Glomerular visceral epithelial cell (primary cell): ENCODE measurements around the gene ZFPL1.
A peak's percentile ranks its signal among the peaks of the same experiment; 100 is the strongest.
"Not testable (repeated sequence)": the region's sequence is repeated elsewhere in the genome, so short reads cannot be mapped to it uniquely, and the experiment has no call there.

ENCODE experiments used
- DNase-seq: peaks from one replicate; pipeline ENCODE4 v3.0.0-alpha.2; 2016; ENCODE audit errors: extremely low spot score

Gene ZFPL1

DNA sequence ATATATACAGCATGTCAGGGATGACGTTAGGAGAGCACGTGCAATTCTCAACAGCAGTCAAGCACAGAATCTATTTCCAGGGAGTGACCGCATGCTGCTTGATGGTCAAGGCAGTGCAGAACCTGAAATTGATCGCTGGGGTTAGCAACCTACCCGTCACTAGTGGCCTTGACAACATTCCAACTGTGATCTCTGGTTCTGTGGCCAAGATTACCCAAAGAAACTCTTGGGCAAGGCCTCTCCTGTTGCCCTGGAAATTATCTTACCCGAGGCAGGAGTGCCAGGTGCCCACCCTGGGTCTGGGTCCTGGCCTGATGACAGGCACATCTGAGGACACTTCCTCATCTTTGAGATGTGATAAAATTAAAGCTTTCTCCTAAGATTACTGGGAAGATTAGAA, 29.8 kb downstream of the ZFPL1 start:
- no peak for DNase-seq

- no peak for DNase-seq
These were observed 30.6 kb downstream of the ZFPL1 start for GRCh38 chr11:65114538-65115171.

- no peak for DNase-seq
These were observed 31.5 kb downstream of the ZFPL1 start for GRCh38 chr11:65115361-65116082.

DNA sequence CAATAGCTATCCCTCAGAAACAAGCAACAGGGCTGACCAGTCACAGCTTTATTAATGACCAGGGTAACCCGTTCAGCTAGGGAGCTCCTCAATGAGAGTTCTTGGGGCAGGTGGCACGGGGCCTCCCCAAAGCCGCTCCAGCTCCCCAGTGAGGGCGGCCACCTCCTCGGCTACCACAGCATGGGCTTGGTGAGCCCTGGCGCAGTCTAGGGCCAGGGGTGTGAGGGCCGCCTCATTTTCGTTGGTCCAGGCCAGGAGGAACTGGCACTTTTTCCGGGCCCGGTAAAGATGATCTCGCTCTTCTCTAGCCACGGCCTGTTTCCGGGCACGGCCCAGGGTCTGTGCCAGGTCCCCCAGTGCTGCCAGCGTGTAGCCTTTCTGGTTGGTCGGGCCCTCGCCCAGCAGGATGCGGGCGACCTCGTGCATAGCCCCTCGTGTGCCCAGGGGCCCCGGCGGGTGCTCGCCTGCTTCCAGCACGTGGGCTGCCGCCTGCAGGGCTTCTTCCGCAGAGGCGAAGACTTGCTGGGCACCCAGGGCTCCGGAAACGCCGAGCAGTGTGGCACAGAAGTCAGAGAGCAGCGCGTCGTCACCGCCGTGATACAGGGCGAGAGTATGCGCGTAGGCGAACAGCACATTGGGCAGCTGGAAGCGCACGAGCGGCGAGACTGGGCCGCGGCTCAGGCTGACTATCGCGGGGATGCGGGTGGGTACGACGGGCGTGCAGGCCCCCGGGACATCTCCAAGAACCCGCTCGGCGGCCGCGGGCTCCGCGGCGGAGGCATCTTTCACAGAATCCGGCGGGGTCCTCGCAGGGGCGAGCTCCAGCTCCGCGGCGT, 32.6 kb downstream of the ZFPL1 start:
- no peak for DNase-seq

- peak; percentile 99 for DNase-seq
These were observed 33.4 kb downstream of the ZFPL1 start, which contains the start of gene ZNHIT2 for GRCh38 chr11:65117206-65118096. Gene ZNHIT2 (minus strand): TSS chr11:65117701. CDS start chr11:65117653, 48 bp downstream.

- DNase-seq = no peak
These were observed 34.2 kb downstream of the ZFPL1 start for GRCh38 chr11:65118097-65118837.

DNA sequence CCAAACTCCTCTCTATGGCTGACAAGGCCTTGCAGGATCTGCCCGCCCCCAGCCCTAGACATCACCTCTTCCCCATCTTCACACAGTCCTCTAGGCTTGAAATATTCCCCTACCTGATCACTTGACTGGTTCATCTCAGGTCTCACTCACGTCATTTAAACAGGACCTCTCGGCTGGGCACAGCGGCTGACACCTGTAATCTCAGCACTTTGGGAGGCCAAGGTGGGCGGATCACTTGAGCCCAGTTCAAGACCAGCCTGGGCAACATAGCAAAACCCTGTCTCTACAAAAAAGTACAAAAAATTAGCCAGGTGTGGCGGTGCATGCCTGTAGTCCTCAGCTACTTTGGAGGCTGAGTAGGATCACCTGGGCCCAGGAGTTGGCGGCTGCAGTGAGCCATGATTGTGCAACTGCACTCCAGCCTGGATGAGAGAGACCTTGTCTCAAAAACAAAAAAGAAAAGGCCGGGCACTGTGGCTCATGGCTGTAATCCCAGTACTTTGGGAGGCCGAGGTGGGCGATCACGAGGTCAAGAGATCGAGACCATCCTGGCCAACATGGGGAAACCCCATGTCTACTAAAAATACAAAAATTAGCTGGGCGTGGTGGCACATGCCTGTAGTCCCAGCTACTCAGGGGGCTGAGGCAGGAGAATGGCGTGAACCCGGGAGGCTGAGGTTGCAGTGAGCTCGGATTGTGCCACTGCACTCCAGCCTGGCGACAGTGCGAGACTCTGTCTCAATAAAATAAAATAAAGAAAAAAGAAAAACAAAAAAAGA, 35.1 kb downstream of the ZFPL1 start:
- not testable (repeated sequence) for DNase-seq

GRCh38 chr11:65119670-65119995, 35.6 kb downstream of the ZFPL1 start:
- DNase-seq = no peak

DNA sequence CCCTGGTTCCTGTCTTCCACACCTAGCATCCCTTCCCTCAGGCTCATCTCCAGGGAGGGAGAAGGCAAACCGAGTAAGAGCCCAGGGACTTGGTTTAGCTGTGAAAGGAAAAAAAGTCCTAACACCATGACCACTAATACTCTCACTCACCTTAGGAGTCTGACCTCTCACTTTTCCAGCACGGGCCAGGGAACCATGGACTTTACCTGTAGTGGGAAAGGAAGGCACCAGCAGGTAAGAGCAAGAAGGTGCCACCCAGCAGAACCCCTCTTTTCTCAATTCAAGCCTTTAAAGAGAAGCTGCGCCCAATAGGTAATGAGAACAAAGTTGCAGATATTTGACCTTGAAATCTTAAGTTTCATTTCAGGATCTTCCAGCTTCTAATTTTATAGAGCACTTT, 36.8 kb downstream of the ZFPL1 start:
- DNase-seq = no peak

DNA sequence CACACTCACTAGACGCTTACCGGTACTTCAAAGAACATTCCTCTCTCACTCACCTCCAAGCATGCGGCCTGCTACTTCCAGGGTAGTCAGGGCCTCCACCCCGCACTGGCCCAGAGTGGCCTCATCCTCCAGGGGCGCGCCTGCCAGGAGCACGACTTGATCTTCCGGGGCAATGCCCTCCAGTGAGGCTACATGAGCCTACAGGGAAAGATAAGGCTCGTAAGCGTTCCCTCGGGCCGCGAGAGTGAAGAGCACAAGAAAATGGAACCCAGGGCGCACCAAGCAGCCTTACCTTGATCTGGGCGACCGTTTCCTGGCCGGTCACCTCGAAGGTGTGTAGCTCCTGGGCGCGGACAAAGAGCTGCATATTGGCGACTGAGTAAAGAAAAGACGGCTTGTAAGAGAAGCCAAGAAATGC, 37.4 kb downstream of the ZFPL1 start:
- no peak for DNase-seq

GRCh38 chr11:65121865-65122696, 38.1 kb downstream of the ZFPL1 start, which contains the start of the genes FAU and MRPL49:
Gene FAU (minus strand): TSS chr11:65122134. CDS start chr11:65121813, 321 bp downstream.
Gene MRPL49 (plus strand): TSS chr11:65122321. CDS start chr11:65122347, 26 bp downstream.
- DNase-seq = peak; percentile 96

- no peak for DNase-seq
These were observed 40.6 kb downstream of the ZFPL1 start for GRCh38 chr11:65124480-65125196.

DNA sequence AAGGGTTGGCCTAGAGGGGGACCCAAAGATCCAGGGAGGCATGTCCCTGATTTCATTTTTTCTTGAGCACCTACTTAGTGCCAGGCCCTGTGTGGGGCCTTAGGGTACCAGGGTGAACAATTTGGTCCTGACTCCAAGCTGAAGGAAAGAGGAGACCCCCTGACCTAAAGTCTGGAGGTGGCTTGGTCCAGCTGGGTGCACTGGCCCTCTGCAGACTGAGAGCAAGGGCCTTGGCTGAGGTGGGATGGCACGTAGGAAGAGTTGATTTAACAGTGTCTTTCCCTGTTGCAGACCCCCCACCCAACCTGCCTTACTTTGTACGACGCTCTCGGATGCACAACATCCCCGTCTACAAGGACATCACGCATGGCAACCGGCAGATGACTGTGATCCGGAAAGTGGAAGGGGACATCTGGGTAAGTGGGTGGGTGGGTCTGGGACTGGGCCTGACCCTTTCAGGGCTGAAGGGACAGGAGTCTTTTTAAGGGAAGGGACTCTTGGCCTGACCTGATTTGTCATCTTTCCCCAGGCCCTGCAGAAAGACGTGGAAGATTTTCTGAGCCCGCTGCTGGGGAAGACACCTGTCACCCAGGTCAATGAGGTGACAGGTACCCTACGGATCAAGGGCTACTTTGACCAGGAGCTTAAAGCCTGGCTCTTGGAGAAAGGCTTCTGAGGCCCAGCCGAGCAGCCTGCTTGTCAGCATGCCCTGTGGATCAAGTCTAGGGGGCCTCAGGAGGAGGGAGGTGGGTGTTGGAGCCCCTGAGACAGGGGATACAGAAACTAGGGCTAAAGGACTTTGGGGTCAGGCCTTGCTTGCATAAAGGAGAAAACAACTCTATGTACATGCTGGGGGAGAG, 41.4 kb downstream of the ZFPL1 start:
- DNase-seq = no peak

DNA sequence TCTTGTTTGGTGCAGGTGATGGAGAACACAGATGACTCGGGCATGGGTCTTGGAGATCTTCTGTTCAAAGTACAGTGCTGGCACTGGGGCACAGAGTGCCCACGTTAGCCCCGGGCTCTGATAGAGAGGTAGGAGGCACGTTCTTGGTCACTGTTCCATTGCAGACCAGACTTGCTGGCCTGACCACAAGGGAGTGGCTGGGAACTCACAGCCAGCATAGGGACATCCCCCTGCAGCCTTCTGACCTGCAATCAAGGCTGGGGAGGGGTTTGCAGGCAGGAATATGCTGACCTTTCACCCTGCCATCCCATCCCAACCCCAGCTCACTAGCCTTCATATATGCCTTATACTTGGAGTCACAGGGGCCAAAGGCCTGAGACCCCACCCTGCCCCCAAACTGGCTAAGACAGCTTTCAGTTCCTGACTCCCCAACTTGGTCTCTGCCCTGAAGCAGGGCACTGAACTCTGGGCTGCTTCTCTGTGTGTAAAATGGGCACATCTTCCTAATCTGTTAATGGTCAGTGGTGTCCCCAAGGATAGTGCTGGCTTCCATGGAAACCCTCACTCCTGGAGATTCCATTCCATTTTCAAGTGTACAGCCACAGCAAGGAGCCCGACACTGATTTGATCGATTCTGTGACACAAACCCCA, 42.7 kb downstream of the ZFPL1 start:
- DNase-seq = no peak

DNA sequence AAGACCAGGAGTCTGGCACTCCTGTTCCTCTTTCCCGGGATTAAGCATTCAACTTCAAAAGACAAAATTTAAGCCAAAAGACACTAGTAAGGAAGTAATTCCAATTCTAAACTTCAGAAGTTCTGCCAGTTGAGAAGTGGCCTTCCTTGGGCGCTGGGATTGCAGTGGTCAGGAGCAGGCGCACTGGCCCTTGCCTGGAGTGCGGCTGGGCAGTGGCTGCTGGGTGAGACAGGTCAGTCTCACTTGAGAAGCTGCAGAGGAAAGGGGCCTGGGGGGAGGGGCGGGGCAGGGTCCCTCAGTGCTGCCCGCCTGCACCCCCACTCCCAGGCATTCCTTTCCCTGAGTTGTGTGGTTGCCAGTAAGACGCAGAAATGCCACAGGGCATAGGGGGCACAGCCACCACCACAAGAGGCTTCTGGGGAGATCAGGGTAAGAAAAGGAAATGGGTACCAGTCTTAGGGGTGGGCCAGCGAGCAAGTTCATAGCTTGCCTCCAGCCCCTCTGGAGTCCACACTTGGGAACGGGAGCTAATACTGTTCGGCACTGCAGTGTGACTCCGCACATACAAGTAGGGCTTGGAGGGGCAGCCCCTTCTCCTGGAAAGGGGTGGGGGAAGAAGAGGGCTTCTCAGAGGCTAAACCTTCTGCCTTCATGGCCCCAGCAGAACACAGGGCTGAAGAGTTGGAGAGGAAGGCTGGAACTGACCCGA, 43.6 kb downstream of the ZFPL1 start:
- DNase-seq = no peak
